GM10248 (cell line): Measurements from ENCODE around the gene NFIB.

Experiments
- CTCF ChIA-PET: fragments of 300-600 bp; sonication (Branson Sonifier 250); formaldehyde crosslinking; extraction: SDS; loops from one replicate; lab custom pipeline; 2021; ENCODE audit warnings: antibody characterized with exemption; lab: Yijun Ruan, JAX
- POLR2A ChIA-PET: fragments of 350-650 bp; sonication (Branson Sonifier 250); formaldehyde crosslinking; extraction: SDS; loops from one replicate; lab custom pipeline; 2020; ENCODE audit warnings: antibody characterized with exemption; lab: Yijun Ruan, JAX
- DNase-seq: peaks from one replicate; pipeline ENCODE4 v3.0.0; 2012; ENCODE audit errors: extremely low spot score
- CTCF ChIP-seq: IDR thresholded peaks from 2 replicates; pipeline ENCODE4 v1.5.1; 2012; ENCODE audit warnings: mild to moderate bottlenecking, low read depth; ENCODE audit errors: extremely low read depth, missing control alignments, control extremely low read depth

NFIB gene

DNA sequence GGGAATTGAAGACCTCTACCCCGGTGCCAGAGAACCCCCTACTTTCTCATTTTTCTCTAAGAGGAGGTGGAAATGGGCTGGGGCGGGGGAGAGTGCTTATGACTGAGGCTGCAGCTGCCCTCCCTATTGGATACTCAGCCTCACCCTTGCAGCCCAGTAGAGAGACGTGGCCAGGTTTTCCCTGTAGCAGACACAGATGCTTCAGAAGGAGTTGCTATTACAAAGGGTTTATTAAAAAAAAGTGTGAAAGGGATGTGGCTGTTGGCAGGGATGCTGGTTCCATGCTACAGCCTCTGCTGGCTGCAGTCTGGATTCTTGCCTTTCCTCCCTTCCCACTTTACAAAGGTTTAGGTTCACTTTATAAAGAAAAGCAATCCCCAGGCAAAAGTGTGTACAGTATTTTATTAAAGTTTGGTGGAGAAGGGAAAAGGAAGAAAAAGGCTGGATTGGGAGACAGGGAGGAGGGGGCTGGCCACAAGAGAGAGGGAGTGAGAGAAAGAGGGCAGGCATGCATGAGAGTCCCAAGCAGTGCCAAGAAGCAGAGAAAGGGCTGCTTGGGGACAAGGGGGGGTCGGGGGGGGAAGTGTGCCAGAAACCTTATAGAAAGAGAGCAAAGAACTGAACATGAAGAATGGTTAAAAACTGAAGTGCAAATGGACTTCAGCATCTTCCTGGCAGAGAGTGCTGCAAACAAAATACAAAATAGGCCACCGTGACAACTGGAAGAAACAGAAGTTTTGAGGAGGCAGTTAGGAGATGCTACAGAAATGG lies 29.5 kb upstream of the NFIB start:
- POLR2A ChIA-PET = no interaction called here
- CTCF ChIA-PET = no interaction called here
- DNase-seq = no peak
- no peak for TF ChIP-seq CTCF

- no peak for DNase-seq
- POLR2A ChIA-PET = no interaction called here
- no peak for TF ChIP-seq CTCF
- CTCF ChIA-PET = no interaction called here
These were observed 28.8 kb upstream of the NFIB start for GRCh38 chr9:14342736-14343135.

- CTCF ChIA-PET = interaction anchor here (2.6 kb wide), 1 partner anchor 12 kb away, joined by 11 read pairs; no protein-coding TSS in a partner anchor
- POLR2A ChIA-PET = interaction anchor here (0.7 kb wide), 1 partner anchor 21 kb away, joined by 6 read pairs; no protein-coding TSS in a partner anchor
- TF ChIP-seq CTCF = no peak
- DNase-seq = no peak
These were observed 27.6 kb upstream of the NFIB start for GRCh38 chr9:14341437-14342122.

GRCh38 chr9:14340994-14341393 lies 27.1 kb upstream of the NFIB start:
- TF ChIP-seq CTCF = no peak
- CTCF ChIA-PET = interaction anchor here (2.6 kb wide), 1 partner anchor 12 kb away, joined by 11 read pairs; no protein-coding TSS in a partner anchor
- POLR2A ChIA-PET = no interaction called here
- no peak for DNase-seq

GRCh38 chr9:14340219-14340873 lies 26.4 kb upstream of the NFIB start:
- DNase-seq = no peak
- TF ChIP-seq CTCF = no peak
- CTCF ChIA-PET = interaction anchor here (2.6 kb wide), 1 partner anchor 13 kb away, joined by 11 read pairs; no protein-coding TSS in a partner anchor
- POLR2A ChIA-PET = no interaction called here

DNA sequence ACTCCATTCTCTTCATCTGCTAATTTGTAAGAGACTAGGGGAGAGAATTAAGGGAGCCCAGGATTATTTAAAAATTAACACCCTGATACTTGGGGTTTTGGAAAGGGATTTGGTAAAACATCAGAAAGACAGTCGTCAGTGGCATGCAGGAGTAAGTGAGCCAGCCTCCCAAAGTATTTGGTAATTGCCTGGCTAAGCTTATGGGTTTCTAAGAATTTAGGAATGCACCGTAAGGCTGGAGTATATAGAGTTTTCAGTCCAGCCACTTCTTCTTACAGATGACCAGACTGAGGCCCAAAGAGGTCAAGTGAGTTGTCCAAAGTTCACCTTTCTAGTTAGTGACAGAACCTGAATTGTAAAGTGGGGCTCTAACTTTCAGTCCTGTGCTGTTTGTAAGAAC lies 25.8 kb upstream of the NFIB start:
- DNase-seq = no peak
- ChIA-PET POLR2A (no interaction called here), CTCF (interaction anchor here (2.6 kb wide), 1 partner anchor 14 kb away, joined by 11 read pairs; no protein-coding TSS in a partner anchor)
- no peak for TF ChIP-seq CTCF
